Glomerular visceral epithelial cell (primary cell): ENCODE results near the gene DEK.
A peak's percentile ranks its signal among the peaks of the same experiment; 100 is the strongest.

Experiments used
- DNase-seq: peaks from one replicate; pipeline ENCODE4 v3.0.0-alpha.2; 2016; ENCODE audit errors: extremely low spot score

DEK gene

GRCh38 chr6:18265787-18266522 lies 1.6 kb upstream of the DEK start:
- DNase-seq, result no peak

- DNase-seq, result no peak
Observed at GRCh38 chr6:18264923-18265377, 620 bp upstream of the DEK start.

- peak; percentile 39 for DNase-seq
Observed at GRCh38 chr6:18263418-18264218, 712 bp downstream of the DEK start.

- DNase-seq, result peak; percentile 38
Observed at GRCh38 chr6:18262702-18263417, 1.5 kb downstream of the DEK start.

- DNase-seq, result no peak
Observed at GRCh38 chr6:18261877-18262276, 2.5 kb downstream of the DEK start.

- DNase-seq, result peak; percentile 86
Observed at GRCh38 chr6:18260448-18261106, 3.8 kb downstream of the DEK start.

GRCh38 chr6:18259675-18260447 lies 4.5 kb downstream of the DEK start:
- DNase-seq, result no peak

- no peak for DNase-seq
Observed at GRCh38 chr6:18254793-18255192, 9.5 kb downstream of the DEK start.

GRCh38 chr6:18253635-18254034 lies 10.7 kb downstream of the DEK start:
- DNase-seq, result no peak

- DNase-seq, result no peak
Observed at GRCh38 chr6:18249271-18249670, 15.1 kb downstream of the DEK start.

GRCh38 chr6:18248698-18249097 lies 15.6 kb downstream of the DEK start:
- DNase-seq, result no peak

- DNase-seq, result no peak
Observed at GRCh38 chr6:18247002-18247401, 17.3 kb downstream of the DEK start.

- DNase-seq, result no peak
Observed at GRCh38 chr6:18246205-18246604, 18.1 kb downstream of the DEK start.

GRCh38 chr6:18245642-18246041 lies 18.7 kb downstream of the DEK start:
- no peak for DNase-seq

GRCh38 chr6:18245079-18245478 lies 19.3 kb downstream of the DEK start:
- DNase-seq, result no peak

GRCh38 chr6:18244251-18244650 lies 20.1 kb downstream of the DEK start:
- no peak for DNase-seq

- no peak for DNase-seq
Observed at GRCh38 chr6:18243302-18243893, 20.9 kb downstream of the DEK start.

- peak; percentile 68 for DNase-seq
Observed at GRCh38 chr6:18242062-18242851, 22.1 kb downstream of the DEK start.

GRCh38 chr6:18241208-18242038 lies 22.9 kb downstream of the DEK start:
- DNase-seq, result no peak
